Glomerular visceral epithelial cell (primary cell): ENCODE data around the gene KIF6.
A peak's percentile ranks its signal among the peaks of the same experiment; 100 is the strongest.
"Not testable (repeated sequence)": the region's sequence is repeated elsewhere in the genome, so short reads cannot be mapped to it uniquely, and the experiment has no call there.

ENCODE experiments used
- DNase-seq: peaks from one replicate; pipeline ENCODE4 v3.0.0-alpha.2; 2016; ENCODE audit errors: extremely low spot score

Gene KIF6

GRCh38 chr6:39707962-39708683 lies 17.1 kb downstream of the KIF6 start:
- DNase-seq = no peak

DNA sequence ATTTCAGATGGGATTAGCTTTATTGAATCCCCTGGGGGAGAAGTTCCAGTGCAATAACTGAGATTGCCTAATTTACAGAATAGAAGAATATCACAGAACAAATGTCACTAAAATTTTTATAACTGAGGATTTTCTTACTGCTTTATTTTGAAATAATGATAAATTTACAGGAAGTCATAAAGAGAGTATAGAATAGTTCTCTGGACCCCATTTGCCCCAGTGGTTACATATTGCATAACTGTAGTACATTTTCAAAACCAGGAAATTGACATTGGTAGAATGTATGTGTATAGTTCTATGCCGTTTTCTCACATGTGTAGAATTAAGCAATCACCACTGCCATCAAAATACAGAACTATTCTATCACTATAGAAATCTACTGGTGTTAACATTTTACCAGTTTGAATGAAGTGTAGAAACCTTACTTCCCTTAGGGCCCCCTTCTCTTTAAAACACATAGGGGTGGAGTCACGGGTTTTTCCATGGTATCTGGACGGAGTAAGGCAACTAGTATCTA lies 18.3 kb downstream of the KIF6 start:
- no peak for DNase-seq

GRCh38 chr6:39702265-39702664 lies 22.9 kb downstream of the KIF6 start:
- no peak for DNase-seq

- DNase-seq = no peak
These were observed 24.8 kb downstream of the KIF6 start for GRCh38 chr6:39700362-39700761.

DNA sequence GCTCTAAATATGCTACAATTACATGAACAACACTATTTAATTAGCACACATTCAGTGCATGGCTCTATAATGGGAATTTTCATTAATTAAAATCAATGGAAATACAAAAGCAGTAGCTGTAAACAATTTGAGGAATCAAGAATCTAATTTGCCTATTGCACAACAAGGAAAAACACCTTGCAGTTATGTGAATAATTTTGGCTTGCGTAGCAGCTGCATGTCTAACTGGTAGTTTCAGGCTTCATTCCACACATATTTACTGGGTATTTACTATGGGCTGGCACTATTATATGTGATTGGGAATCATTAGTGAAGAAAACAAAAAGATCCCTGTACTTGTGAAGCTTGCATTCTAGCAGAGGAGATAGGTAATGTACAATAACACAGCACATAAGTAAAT lies 26.4 kb downstream of the KIF6 start:
- DNase-seq = no peak

DNA sequence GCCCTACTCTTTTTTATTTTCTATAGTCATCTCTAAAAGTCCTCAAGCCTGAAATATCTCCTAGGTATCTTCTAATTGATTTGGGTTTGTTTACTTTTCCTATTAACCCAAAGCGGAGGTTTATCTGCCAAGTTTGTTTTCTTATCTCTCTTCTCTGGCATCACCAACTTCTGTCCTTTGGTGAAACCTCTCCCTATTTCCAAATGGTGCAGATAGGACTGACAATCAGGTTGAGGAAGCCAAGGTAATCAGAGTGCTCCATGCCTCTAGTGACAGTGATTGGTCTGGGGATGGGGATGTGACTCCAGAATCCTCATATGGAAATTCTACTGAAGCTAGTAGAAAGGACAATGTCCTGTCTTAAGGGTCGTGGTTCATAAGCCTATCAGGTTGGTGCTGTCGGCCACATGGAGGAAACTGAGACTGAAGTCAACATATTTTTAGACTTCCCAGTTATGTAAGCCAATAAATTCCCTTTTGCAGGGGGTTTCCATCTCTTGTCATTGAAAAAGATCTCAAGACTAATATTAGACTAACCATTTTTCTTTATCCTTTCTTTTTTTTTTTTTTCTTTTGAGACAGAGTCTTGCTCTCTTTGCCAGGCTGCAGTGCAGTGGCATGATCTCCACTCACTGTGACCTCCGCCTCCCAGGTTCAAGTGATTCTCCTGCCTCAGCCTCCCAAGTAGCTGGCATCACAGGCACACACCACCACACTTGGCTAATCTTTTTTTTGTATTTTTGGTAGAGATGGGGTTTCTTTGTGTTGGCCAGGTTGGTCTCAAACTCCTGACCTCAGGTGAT lies 28.0 kb downstream of the KIF6 start:
- DNase-seq = no peak

DNA sequence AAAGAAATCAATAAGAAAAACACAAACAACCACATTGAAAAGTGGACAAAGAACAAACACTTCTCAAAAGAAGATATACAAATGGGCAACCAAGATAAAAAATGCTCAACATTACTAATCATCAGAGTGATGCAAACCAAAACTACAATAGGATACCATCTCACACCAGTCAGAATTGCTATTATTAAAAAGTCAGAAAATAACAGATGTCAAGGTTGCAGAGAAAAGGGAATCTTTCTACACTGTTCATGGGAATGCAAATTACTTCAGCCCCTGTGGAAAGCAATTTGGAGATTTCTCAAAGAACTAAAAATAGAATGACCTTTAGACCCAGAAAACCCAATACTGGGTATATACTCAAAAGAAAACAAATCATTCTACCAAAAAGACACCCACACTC lies 29.8 kb downstream of the KIF6 start:
- DNase-seq = no peak

DNA sequence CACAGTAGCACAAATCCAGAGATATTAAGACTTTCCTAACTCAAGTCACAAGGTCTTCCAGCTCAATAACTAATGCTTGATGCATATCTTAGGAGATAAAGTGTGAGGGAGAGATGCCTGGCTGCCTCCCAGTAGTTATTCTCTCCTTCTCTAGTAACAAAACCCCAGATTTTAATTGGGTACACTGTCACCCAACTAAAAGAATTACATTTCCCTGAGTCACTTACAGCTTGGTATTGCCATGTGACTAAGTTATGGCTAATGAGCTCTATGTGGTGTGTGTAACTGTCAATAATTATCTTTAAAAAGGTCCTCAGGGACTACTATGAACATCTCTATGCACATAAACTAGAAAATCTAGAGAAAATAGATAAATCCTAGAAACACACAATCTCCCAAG lies 32.0 kb downstream of the KIF6 start:
- no peak for DNase-seq

DNA sequence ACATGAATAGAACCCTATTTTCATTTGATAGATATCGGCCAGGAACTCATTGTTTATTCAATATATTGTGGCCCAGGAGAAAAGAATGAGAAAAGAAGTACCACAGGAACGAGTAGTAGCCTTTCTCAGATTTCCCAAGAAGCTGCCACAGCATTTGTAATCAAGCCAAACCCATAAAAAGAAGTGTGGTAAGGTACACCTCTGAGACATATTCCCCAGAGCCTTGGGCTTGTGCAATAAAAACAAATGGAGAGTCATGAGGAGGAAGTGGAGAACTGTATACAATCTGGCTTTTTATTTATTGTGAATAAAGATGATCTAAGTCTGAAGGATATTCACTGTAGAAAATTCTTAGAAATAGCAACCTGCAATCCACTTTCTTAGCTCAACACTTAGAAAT lies 36.7 kb downstream of the KIF6 start:
- peak; percentile 4 for DNase-seq

DNA sequence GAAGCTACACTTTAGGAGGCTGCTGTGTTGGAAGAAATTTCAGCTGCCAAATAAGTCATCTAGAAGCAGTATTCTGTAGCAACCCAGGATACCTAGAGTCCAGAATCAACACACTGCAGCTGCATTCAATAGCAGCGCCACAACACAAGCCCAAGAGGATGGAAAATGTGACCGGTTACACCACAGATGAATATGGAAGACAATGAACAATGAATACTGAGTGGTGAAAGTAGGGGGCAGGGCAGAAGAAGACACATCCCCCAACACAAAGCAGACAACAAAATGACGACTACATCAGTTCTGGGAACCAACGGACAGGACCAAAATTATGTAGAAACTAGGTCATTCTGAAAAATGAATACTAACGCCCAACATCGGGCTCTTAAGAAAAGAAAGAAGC lies 38.2 kb downstream of the KIF6 start:
- no peak for DNase-seq

DNA sequence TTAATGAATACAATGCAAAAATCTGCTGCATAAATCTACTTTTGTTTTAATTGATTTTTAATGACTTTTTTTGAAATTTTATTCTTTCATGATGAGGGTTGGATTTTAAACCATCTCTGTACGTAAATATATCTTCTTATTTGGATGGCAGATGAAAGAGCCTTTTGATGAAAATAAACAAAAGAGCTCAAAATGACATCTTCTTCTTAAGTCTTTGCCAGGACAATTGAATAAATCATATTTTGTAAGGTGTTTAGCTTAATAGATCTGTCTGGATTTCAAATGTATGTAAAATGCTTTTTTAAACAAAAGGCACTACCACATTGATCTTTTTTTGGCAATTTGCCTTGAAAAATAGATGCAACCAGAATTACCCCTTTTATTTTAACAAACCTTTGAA lies 39.3 kb downstream of the KIF6 start:
- DNase-seq = no peak

DNA sequence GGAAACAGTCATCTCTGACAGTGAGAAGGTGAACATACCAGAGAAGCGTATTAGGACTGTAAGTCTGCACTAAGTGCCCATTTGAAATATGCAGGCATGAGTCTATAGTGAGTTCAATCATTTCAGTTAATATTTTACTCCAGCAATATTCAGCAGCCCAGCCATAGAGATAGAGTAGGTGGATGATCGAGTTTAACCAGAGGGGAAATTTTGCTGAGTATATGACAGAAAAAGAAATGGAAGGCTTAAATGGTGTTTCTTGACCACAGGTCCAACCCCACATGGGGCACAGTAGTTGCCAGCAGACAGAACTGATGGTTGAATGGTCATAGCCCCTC lies 39.8 kb downstream of the KIF6 start:
- DNase-seq = peak; percentile 4

- DNase-seq = no peak
These were observed 40.3 kb downstream of the KIF6 start for GRCh38 chr6:39684790-39685488.

- no peak for DNase-seq
These were observed 43.5 kb downstream of the KIF6 start for GRCh38 chr6:39681674-39682121.

- DNase-seq = no peak
These were observed 46.3 kb downstream of the KIF6 start for GRCh38 chr6:39678914-39679313.

- DNase-seq = not testable (repeated sequence)
These were observed 47.9 kb downstream of the KIF6 start for GRCh38 chr6:39677318-39677717.

DNA sequence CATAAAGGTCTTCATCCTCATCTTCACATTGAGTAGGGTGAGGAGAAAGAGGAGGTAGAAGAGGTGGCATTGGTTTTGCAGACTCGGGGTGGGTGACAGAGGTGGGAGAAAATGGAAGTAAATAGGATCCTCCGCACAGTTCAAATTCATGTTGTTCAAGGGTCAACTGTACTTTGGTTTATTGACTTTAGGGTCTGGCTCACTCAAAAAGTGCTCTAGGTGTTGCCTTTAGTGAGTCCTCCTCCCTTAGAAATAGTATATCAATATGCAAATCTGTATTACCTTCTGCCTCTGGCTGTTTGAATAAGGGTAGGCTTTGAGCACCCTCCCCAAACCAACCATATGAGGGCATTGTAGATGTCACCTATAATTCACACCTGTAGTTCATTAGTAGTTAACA lies 54.7 kb downstream of the KIF6 start:
- no peak for DNase-seq

- no peak for DNase-seq
These were observed 55.2 kb downstream of the KIF6 start for GRCh38 chr6:39669973-39670342.

DNA sequence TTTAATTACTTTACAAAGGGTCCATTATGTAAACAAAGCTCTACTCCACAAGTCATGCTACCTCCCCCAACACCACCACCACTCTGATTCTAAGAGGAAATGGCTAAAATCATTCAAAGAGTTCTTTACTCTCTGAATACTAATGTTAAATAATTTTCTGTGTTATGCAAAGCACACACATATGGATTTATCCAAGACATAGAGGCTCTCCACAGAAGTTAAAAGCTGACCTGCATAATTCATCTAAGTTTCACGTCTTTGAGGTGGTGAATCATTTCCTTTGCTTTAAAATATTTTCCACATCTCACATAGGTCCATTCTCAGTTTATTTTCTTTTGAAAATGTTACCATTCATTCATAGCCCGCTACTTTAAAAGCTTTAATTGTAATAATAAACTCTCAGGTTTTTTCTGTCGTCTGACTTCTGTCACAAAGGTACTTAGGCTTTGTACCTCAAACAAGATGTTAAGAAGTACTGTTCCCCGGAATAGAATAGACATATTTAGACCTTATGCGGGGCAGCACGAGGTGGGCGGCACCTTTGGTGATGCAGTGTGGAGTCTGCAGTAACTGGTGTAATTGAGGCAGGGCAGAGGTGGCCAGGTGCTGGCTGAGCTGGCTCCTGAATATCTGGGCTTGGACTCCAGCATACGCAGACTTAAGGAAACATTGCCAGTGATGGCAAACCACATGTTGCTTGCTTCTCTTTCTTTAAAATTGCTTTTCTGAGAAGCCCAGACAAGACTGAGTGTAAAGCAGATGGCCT lies 55.8 kb downstream of the KIF6 start:
- no peak for DNase-seq

- no peak for DNase-seq
These were observed 58.3 kb downstream of the KIF6 start for GRCh38 chr6:39666706-39667489.

GRCh38 chr6:39665861-39666260 lies 59.3 kb downstream of the KIF6 start:
- no peak for DNase-seq
